Stimulated activated CD8-positive, alpha-beta memory T cell treated with anti-CD3 and anti-CD28 coated beads, Interleukin-15, amount 100 ng/mL, for 24 hours (primary cell): ENCODE measurements around the gene TPGS1.

Source experiments
- DNase-seq: peaks from one replicate; pipeline ENCODE4 v3.0.0-alpha.2; 2020; ENCODE audit warnings: low read depth

The TPGS1 gene, protein sequence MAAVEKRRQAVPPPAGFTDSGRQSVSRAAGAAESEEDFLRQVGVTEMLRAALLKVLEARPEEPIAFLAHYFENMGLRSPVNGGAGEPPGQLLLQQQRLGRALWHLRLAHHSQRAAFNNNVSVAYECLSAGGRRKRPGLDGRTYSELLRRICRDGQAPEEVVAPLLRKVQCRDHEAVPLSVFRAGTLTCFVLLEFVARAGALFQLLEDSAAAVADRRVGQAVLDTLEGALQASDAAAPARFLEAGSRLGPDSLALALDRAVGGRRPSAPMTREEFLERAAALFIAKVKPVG

DNA sequence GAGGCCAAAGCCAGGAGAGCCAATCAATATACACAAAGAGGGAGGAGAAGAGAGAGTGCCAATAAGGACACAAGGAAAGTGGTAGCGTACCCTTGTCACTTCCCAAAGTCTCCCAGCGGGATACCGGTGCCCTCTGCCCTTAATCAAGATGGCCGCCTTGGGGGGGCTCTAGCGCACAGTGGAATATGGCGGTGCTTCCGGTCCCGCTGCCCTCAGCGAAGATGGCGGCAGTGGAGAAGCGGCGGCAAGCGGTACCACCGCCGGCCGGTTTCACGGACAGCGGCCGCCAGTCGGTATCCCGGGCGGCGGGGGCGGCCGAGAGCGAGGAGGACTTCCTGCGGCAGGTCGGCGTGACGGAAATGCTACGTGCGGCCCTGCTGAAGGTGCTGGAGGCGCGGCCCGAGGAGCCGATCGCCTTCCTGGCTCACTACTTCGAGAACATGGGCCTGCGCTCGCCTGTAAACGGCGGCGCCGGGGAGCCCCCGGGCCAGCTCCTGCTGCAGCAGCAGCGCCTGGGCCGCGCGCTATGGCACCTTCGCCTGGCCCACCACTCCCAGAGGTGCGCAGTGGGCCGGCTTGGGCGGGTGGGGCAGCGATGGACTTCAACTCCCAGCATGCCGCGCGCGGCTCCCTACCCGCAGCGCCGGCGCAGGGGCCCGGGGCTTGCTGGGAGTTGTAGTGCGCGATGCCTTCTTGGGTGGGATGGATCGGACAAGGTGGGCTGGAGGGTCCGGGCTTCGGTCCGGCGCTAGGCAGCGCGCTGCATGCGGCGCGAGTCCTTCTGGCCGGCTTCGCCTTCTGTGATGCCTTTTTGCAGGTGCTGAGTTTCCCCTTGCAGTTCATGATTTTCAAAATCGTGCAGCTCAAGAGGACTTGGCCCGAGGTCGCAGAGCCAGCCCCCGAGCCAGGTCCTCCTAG lies at the start of gene TPGS1:
Gene TPGS1 (plus strand): TSS at position 212 of the 918 bp plus-strand sequence. CDS start 10 bp downstream, at position 222.
- DNase-seq: peak; percentile 66

DNA sequence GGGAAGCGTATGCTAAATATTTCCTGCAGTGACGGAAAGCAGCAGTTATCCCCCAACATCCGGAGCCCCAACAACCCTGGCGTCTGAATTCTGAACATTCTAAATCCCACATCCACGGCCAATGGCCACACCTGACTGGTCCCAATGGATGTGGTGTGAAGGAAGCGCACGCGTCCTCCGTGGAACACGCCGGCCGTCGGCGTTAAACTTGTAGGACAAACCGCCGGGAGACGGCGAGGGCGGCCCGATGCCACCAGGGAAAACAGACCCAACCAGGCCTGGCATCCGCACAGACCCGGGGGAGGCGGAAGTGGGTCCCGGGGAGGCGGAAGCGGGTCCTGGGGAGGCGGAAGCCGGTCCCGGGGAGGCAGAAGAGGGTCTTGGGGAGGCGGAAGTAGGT lies 49.7 kb upstream of the TPGS1 start:
- no peak for DNase-seq

- no peak for DNase-seq
These were observed 48.9 kb upstream of the TPGS1 start for GRCh38 chr19:458091-459042.

- no peak for DNase-seq
These were observed 47.4 kb upstream of the TPGS1 start for GRCh38 chr19:459724-460511.

DNA sequence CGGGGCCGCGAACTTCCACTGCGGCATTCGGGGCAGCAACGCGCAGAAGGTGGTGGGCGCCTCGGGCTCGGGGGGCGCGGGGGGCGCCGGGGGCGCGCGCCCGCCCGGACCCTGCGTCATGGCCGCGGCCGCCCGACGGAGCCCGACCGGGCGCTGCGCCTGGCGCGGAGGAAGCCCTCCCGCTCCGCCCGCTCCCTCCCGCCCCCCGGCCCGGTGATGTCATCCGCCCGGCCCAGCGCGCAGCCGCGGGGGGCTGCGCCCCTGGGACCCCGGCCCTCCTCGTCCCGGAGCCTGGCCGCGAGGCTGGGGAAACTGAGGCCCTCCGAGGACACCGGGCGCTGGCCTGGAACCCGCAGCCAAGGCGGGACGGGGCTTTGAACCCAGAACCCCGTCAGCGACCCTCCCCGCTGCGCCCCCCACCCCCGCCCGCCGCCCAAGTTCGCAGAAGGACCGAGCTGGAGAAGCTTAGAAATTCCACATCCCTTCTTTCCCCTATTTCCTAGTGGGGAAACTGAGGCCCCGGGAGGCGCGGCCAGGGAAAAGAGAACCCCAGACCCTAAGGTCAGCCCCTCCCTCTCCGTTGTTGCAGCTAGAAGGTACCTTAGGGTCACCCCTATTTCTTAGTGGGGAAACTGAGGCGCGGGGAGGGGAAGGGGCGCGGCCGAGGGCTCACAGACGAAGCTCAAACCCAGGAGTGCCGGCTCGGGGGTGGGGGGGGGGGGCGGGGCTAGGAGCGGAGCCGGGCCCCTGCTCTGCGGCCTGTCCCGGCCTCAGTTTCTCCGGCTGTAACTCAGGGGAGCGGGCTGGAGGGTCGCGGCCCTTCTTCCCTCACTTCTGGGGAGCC lies 46.2 kb upstream of the TPGS1 start, which contains the start of gene SHC2:
Gene SHC2 (minus strand): TSS at position 157 of the 844 bp plus-strand sequence. CDS start 37 bp downstream, at position 120.
- DNase-seq: no peak

DNA sequence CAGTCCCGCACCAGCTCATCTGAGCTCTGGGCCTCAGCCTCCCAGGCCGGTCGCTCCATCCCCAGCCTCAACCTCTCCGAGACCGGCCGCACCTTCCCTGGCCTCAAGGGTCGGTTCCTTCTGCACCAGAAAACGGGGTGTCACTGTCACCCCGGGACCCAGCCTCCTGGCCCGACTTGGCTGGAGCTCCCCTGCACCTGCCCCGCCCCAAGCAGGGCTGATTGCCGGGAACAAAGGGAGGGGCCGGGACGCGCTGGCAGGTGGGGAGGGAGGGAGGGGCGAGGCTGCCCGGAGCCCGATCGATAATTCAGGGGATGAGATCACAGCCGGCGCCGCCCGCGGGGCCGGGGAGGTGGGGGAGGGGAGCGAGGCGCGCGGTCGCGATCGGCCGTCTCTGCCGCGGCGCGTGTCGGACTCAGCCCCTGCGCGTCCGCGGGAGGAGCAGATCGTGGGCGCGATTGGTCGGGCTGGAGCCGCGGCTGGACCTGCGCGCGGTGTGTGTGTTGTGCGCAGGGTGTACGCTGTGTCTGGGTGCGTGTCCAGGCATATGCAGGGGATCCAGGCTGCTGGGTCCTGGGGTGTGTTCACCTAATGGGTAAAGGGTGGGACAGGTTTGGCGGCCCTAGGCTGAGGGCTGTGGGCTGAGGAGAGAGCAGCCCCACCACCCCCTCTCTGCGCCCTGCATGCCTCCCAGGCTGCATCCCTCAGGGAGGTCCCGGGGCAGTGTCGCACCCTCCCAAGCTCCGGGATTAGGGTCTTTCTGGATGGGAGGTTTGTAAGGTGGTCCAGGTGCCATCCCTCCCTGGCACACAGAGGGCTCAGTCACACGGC lies 45.4 kb upstream of the TPGS1 start:
- DNase-seq: no peak

DNA sequence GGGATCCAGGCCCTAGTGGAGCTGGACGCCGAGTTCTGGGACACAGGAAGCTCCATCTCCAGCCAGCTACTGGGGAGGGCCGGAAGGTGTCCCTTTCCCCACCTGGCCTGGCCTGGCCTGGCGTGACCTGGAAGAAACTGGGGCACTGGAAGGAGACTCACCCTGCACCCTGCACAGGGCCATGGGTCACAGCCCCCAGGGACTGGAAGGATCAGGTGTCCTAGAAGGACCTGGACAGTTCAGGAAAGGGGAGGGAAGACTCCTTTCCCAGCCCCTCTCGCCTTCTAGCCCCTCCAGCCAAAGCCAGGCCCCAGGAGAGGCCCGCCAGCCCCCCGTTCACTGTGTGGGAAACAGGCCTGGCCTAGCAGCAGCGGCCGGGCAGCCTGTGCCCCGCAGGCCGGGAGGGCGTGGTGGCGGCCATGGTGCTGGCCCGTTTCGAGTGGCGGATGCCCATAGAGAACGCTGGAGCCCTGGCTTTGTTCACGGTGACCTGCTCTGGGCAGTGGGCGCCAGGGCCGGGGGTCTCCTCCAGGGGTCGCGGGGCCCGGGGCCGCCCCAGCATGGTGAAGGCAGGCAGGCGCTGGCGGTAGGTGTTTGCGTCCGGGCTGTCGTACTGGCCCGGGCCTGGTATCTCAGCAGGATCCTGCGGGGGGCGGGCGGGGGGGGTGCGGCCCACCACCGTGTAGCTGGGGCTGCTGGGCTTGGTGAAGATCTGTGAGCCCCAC lies 43.7 kb upstream of the TPGS1 start:
- no peak for DNase-seq

DNA sequence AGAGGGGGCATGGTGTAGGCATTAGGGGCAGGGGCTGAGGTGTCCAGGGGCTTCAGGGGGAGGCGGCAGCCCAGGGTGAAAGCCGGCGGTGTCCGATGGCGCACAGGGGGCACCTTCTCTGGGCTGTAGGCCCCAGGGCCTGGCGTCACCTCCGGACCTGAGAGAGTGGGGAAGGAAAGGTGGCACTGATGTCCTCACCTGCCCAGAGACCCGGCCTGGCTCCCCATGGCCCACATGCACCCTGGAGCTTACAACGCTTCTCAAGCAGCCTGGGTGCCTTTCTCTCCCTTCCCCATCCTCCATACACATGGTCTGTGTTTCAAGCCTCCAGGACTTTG lies 43.1 kb upstream of the TPGS1 start:
- no peak for DNase-seq

GRCh38 chr19:465056-465816 lies 42.1 kb upstream of the TPGS1 start:
- no peak for DNase-seq

GRCh38 chr19:467554-467953 lies 39.7 kb upstream of the TPGS1 start:
- DNase-seq: no peak

- DNase-seq: no peak
These were observed 38.6 kb upstream of the TPGS1 start for GRCh38 chr19:468587-469256.

GRCh38 chr19:469833-470232 lies 37.5 kb upstream of the TPGS1 start:
- no peak for DNase-seq

DNA sequence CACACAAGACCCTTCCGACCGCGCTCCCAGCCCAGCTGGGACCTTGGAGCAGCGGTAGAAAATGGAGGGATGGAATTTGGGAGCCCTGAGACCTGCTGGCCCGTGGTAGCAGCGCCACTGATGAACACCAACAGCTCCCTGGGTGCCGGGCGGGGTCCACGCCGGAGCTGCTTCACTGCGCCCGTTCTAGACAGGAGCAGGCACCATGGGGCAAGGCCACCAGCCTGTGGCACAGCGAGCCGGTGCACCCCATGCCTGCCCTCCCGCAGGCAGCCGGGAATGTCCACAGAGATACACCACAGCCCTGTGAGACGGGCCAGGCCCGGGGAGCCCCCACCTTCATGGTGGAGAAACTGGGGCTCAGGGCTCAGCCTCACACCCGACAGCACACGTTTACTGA lies 36.6 kb upstream of the TPGS1 start:
- no peak for DNase-seq

GRCh38 chr19:472005-472858 lies 35.1 kb upstream of the TPGS1 start:
- DNase-seq: no peak

- DNase-seq: no peak
These were observed 32.9 kb upstream of the TPGS1 start for GRCh38 chr19:474126-475078.
